CD4-positive, alpha-beta T cell (primary cell): ENCODE data around the gene HIP1R. TPM values are rescaled to one million over a fixed set of nuclear protein-coding genes. Genes with fewer than 3 reads are reported as not detected.

Source experiments
- ATAC-seq: fragments of 200-7000 bp; cut with Tn5 transposase; one replicate; pipeline ENCODE4 v1.10.0; 2022; ENCODE audit warnings: mild to moderate bottlenecking; ENCODE audit not compliant: poor library complexity
- CTCF ChIA-PET: fragments of 350-600 bp; sonication (Branson Sonifier 250); formaldehyde crosslinking; loops from one replicate; lab custom pipeline; 2021; ENCODE audit warnings: antibody characterized with exemption, inconsistent platforms; lab: Charles Lee
- POLR2A ChIA-PET: fragments of 350-600 bp; sonication (Branson Sonifier 250); formaldehyde crosslinking; loops from one replicate; lab custom pipeline; 2021; ENCODE audit warnings: antibody characterized with exemption, inconsistent platforms; lab: Charles Lee
- DNase-seq, 14 experiments: peaks; one replicate each; pipeline ENCODE4 v3.0.0-alpha.2; 2013 to 2020; ENCODE audit warnings: mixed read lengths in 2 of 14
- H3K27ac ChIP-seq, 2 donors: one replicate each; pipeline versions ENCODE4 v1.5.1 to v1.7.0; 2013; ENCODE audit warnings: low read length in 2 of 2, low read depth in 1 of 2, mild to moderate bottlenecking in 1 of 2
- H3K27me3 ChIP-seq, 2 experiments: 1 replicate in 1 of 2; 2 replicates in 1 of 2; pipeline versions ENCODE4 v1.6.1 to v1.7.0; 2013; ENCODE audit warnings: low read length in 2 of 2, control low read depth in 1 of 2, mild to moderate bottlenecking in 1 of 2, moderate library complexity in 1 of 2; ENCODE audit not compliant: insufficient read depth in 2 of 2, control insufficient read depth in 1 of 2
- H3K36me3 ChIP-seq: one replicate; pipeline ENCODE4 v1.6.1; 2013; ENCODE audit warnings: low read length, control low read depth; ENCODE audit not compliant: insufficient read depth
- H3K4me1 ChIP-seq: one replicate; pipeline ENCODE4 v1.6.1; 2013; ENCODE audit warnings: low read length, control low read depth; ENCODE audit not compliant: insufficient read depth
- H3K4me3 ChIP-seq: one replicate; pipeline ENCODE4 v1.5.1; 2013; ENCODE audit warnings: mild to moderate bottlenecking, low read length, moderate library complexity
- H3K9me3 ChIP-seq, 2 experiments: 1 replicate in 1 of 2; 2 replicates in 1 of 2; pipeline versions ENCODE4 v1.6.1 to v1.7.0; 2013; ENCODE audit warnings: low read length in 2 of 2, mild to moderate bottlenecking in 2 of 2, control low read depth in 1 of 2, moderate library complexity in 1 of 2; ENCODE audit not compliant: control insufficient read depth in 1 of 2, insufficient read depth in 1 of 2
- H3K27ac Mint-ChIP-seq: one replicate; pipeline ENCODE4 v1.8.0; 2020; ENCODE audit warnings: mixed read lengths
- H3K27me3 Mint-ChIP-seq: one replicate; pipeline ENCODE4 v1.8.0; 2021; ENCODE audit warnings: mixed read lengths
- H3K36me3 Mint-ChIP-seq: one replicate; pipeline ENCODE4 v1.8.0; 2021; ENCODE audit warnings: low read depth, mixed read lengths
- H3K4me1 Mint-ChIP-seq: one replicate; pipeline ENCODE4 v1.8.0; 2021; ENCODE audit warnings: low read depth, mixed read lengths
- H3K4me3 Mint-ChIP-seq: one replicate; pipeline ENCODE4 v1.8.0; 2020; ENCODE audit warnings: mild to moderate bottlenecking, mixed read lengths
- H3K9me3 Mint-ChIP-seq: one replicate; pipeline ENCODE4 v1.8.0; 2020; ENCODE audit warnings: mixed read lengths
- CTCF ChIP-seq: fragments of 200-600 bp; IDR thresholded peaks from one replicate; pipeline ENCODE4 v1.8.0; 2022; ENCODE audit warnings: antibody characterized with exemption, mild to moderate bottlenecking
- intact Hi-C, 2 experiments: fragments of 100-400 bp; cut with DNase I in 1 of 2; cut with micrococcal nuclease in 1 of 2; formaldehyde crosslinking; loops; one replicate each; pipeline versions ENCODE4 v1.15.1 to v1.9.0; 2023 to 2025; cut with DNase I, micrococcal nuclease
- total RNA-seq, 174 experiments: library from RNA in 2 of 174; stranded (reverse) in 2 of 174; gene quantifications; one replicate each; pipeline ENCODE4 v1.2.3 and lab custom pipeline; 2021 to 2026

The HIP1R gene
- total RNA-seq, 2 experiments from 2014 or later: 184 to 185 TPM

GRCh38 chr12:122847516-122847836 lies 12.2 kb downstream of the HIP1R start:
- TF ChIP-seq CTCF: no peak

DNA sequence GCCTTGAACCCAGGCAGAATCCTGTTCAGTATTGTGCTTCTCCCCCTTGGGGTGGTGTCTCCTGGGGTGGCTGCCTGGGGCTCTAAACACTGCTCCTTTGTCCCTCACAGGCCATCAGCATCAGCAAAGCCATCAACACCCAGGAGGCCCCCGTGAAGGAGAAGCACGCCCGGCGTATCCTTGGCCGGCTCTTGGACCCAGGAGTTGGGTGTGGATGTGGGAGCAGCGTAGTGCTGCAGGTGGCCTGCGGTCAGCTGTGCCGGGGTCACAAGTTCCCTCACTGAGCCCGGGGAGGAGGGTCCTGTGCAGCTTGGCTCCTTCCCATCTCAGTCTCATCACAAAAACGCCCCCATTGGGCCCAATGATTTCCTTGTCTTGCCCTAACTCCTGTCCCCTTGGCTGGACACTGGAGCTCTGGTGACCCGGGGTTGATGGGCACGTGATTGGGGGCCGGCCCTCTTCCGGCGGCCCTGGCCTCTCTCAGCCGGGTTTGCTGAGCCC lies 12.7 kb downstream of the HIP1R start:
- Mint-ChIP-seq H3K27ac (no peak overlapping the region), H3K4me1 (no peaks in the 10 kb centered on the region), H3K36me3 (peaks cover 12% of the 10 kb centered on the region), H3K27me3 (no peaks in the 10 kb centered on the region), H3K4me3 (no peak overlapping the region), H3K9me3 (no peaks in the 10 kb centered on the region)
- H3K27ac ChIP-seq: no peak overlapping the region
- H3K4me3 ChIP-seq: no peak overlapping the region
- ATAC-seq (no peak), DNase-seq (no peak)
- H3K9me3 ChIP-seq: no peaks in the 10 kb centered on the region
- H3K27me3 ChIP-seq: no peaks in the 10 kb centered on the region
- no peak for TF ChIP-seq CTCF
- H3K36me3 ChIP-seq: peaks cover 28% of the 10 kb centered on the region
- no peaks in the 10 kb centered on the region for H3K4me1 ChIP-seq
- intact Hi-C loops: no loop called here
- ChIA-PET CTCF (no interaction called here), POLR2A (interaction anchor here (1.0 kb wide), 1 partner anchor 12 kb away, joined by 3 read pairs; the partner anchor contains the start of gene HIP1R)

More at GRCh38 chr12:122847516-122847836, 12.2 kb downstream of the HIP1R start:
- Mint-ChIP-seq H3K36me3 (peaks cover 7% of the 10 kb centered on the region), H3K9me3 (no peaks in the 10 kb centered on the region), H3K4me3 (no peak overlapping the region), H3K27me3 (no peaks in the 10 kb centered on the region), H3K27ac (no peak overlapping the region), H3K4me1 (no peaks in the 10 kb centered on the region)
- ChIA-PET CTCF (no interaction called here), POLR2A (interaction anchor here (1.0 kb wide), 1 partner anchor 12 kb away, joined by 3 read pairs; the partner anchor contains the start of gene HIP1R)
- intact Hi-C loops: no loop called here
- Histone ChIP-seq H3K36me3 (peaks cover 28% of the 10 kb centered on the region), H3K4me1 (peaks cover 3% of the 10 kb centered on the region), H3K9me3 (no peaks in the 10 kb centered on the region), H3K27ac (no peak overlapping the region), H3K27me3 (no peaks in the 10 kb centered on the region), H3K4me3 (no peak overlapping the region)
- ATAC-seq (no peak), DNase-seq (no peak)

GRCh38 chr12:122848471-122849351 lies 13.5 kb downstream of the HIP1R start:
- ChIA-PET POLR2A (interaction anchor here (1.0 to 1.2 kb wide), 2 partner anchors 12 to 13 kb away, joined by 3 read pairs; partner anchors contain the start of gene HIP1R), CTCF (no interaction called here)
- Mint-ChIP-seq H3K9me3 (no peaks in the 10 kb centered on the region), H3K27ac (no peak overlapping the region), H3K36me3 (peaks cover 12% of the 10 kb centered on the region), H3K4me3 (no peak overlapping the region), H3K4me1 (no peaks in the 10 kb centered on the region), H3K27me3 (no peaks in the 10 kb centered on the region)
- DNase-seq (no peak), ATAC-seq (no peak)
- H3K27ac ChIP-seq: no peak overlapping the region
- H3K9me3 ChIP-seq: no peaks in the 10 kb centered on the region
- H3K27me3 ChIP-seq: no peaks in the 10 kb centered on the region
- H3K4me1 ChIP-seq: no peaks in the 10 kb centered on the region
- TF ChIP-seq CTCF: no peak
- peaks cover 28% of the 10 kb centered on the region for H3K36me3 ChIP-seq
- intact Hi-C loops: no loop called here
- no peak overlapping the region for H3K4me3 ChIP-seq
